SU-DHL-6 (cell line): ENCODE results near the gene CLMN.

Source experiments
- H2AFZ ChIP-seq: fragments of 200-600 bp; sonication (generic); 2 replicates; pipeline ENCODE4 v1.6.1; 2014; ENCODE audit warnings: low read depth, mild to moderate bottlenecking, moderate library complexity, mixed read lengths, antibody characterized with exemption, low read length; ENCODE audit not compliant: severe bottlenecking
- H3F3A ChIP-seq: fragments of 200-600 bp; shearing (Covaris generic); 2 replicates; pipeline ENCODE4 v1.6.0; 2016; ENCODE audit warnings: antibody characterized with exemption, mild to moderate bottlenecking; ENCODE audit not compliant: insufficient read depth
- H3K27ac ChIP-seq: fragments of 200-600 bp; sonication (generic); 2 replicates; pipeline ENCODE4 v1.5.1; 2016; ENCODE audit warnings: low read depth, mild to moderate bottlenecking, low read length, moderate library complexity, mixed read lengths
- H3K27me3 ChIP-seq: fragments of 200-600 bp; sonication (generic), shearing (Covaris generic); 2 replicates; pipeline ENCODE4 v1.6.0; 2014; ENCODE audit warnings: mild to moderate bottlenecking, low read length
- H3K36me3 ChIP-seq: fragments of 200-600 bp; sonication (generic); 2 replicates; pipeline ENCODE4 v1.6.1; 2014; ENCODE audit warnings: mild to moderate bottlenecking, low read length, mixed read lengths
- H3K4me2 ChIP-seq: fragments of 300-600, 200-600 bp; shearing (Covaris generic), sonication (generic); 2 replicates; pipeline ENCODE4 v1.6.0; 2014; ENCODE audit warnings: low read length, low read depth, mild to moderate bottlenecking; ENCODE audit not compliant: poor library complexity, severe bottlenecking
- H3K4me3 ChIP-seq: fragments of 200-600 bp; sonication (generic); 2 replicates; pipeline ENCODE4 v1.5.1; 2014; ENCODE audit warnings: antibody characterized with exemption, low read length, mild to moderate bottlenecking, mixed read lengths; ENCODE audit not compliant: insufficient read depth, poor library complexity, severe bottlenecking
- H3K79me2 ChIP-seq: fragments of 200-600 bp; sonication (generic); 2 replicates; pipeline ENCODE4 v1.6.1; 2014; ENCODE audit warnings: mild to moderate bottlenecking, low read length, moderate library complexity; ENCODE audit not compliant: insufficient read depth
- H3K9ac ChIP-seq: fragments of 200-600 bp; sonication (generic); 2 replicates; pipeline ENCODE4 v1.7.0; 2014; ENCODE audit warnings: mild to moderate bottlenecking, low read length
- H3K9me2 ChIP-seq: fragments of 200-600 bp; sonication (generic); replicated peaks from 2 replicates; pipeline ENCODE4 v1.6.1; 2014; ENCODE audit warnings: low read length; ENCODE audit not compliant: insufficient read depth
- H3K9me3 ChIP-seq: fragments of 200-600 bp; sonication (generic); 2 replicates; pipeline ENCODE4 v1.6.1; 2014; ENCODE audit warnings: low read length, mixed read lengths; ENCODE audit not compliant: insufficient read depth
- H4K20me1 ChIP-seq: fragments of 200-600 bp; sonication (generic); 2 replicates; pipeline ENCODE4 v1.6.1; 2014; ENCODE audit warnings: low read depth, mild to moderate bottlenecking, antibody characterized with exemption, low read length, moderate library complexity, mixed read lengths
- CTCF ChIP-seq: fragments of 200-600 bp; sonication (generic); IDR thresholded peaks from one replicate; pipeline ENCODE4 v1.5.1; 2017; ENCODE audit warnings: antibody characterized with exemption, mild to moderate bottlenecking, low read length, moderate library complexity; ENCODE audit not compliant: insufficient read depth, poor library complexity, severe bottlenecking
- EZH2phosphoT487 ChIP-seq: fragments of 200-600 bp; sonication (generic), shearing (Covaris generic); conservative IDR thresholded peaks from 2 replicates; pipeline ENCODE4 v1.6.1; 2018; ENCODE audit warnings: mild to moderate bottlenecking, antibody characterized with exemption, low read length, moderate library complexity, mixed read lengths

CLMN gene

GRCh38 chr14:95360828-95361227 is 41.1 kb upstream of the CLMN start:
- TF ChIP-seq CTCF (no peak), EZH2phosphoT487 (no peak)
- Histone ChIP-seq H3K79me2 (no peaks in the 10 kb centered on the region), H2AFZ (no peak overlapping the region), H3K36me3 (no peaks in the 10 kb centered on the region), H4K20me1 (no peaks in the 10 kb centered on the region), H3K27ac (no peak overlapping the region), H3K4me2 (no peak overlapping the region), H3K9me3 (no peaks in the 10 kb centered on the region), H3F3A (no peaks in the 10 kb centered on the region), H3K27me3 (no peaks in the 10 kb centered on the region), H3K4me3 (no peak overlapping the region), H3K9ac (no peak overlapping the region), H3K9me2 (no peaks in the 10 kb centered on the region)

GRCh38 chr14:95359994-95360826 is 40.5 kb upstream of the CLMN start:
- Histone ChIP-seq H3K9ac (no peak overlapping the region), H4K20me1 (no peaks in the 10 kb centered on the region), H2AFZ (no peak overlapping the region), H3K4me2 (no peak overlapping the region), H3K9me2 (no peaks in the 10 kb centered on the region), H3K4me3 (no peak overlapping the region), H3K79me2 (no peaks in the 10 kb centered on the region), H3K27ac (no peak overlapping the region), H3K9me3 (no peaks in the 10 kb centered on the region), H3K36me3 (no peaks in the 10 kb centered on the region), H3K27me3 (no peaks in the 10 kb centered on the region), H3F3A (no peaks in the 10 kb centered on the region)
- TF ChIP-seq CTCF (no peak), EZH2phosphoT487 (no peak)

GRCh38 chr14:95356245-95356869 is 36.6 kb upstream of the CLMN start:
- H3K79me2 ChIP-seq, result no peaks in the 10 kb centered on the region
- no peaks in the 10 kb centered on the region for H3K27me3 ChIP-seq
- no peaks in the 10 kb centered on the region for H4K20me1 ChIP-seq
- no peak overlapping the region for H3K9ac ChIP-seq
- H3K4me2 ChIP-seq, result no peak overlapping the region
- TF ChIP-seq CTCF (no peak), EZH2phosphoT487 (no peak)
- H2AFZ ChIP-seq, result no peak overlapping the region
- no peaks in the 10 kb centered on the region for H3F3A ChIP-seq
- H3K27ac ChIP-seq, result no peak overlapping the region
- no peak overlapping the region for H3K4me3 ChIP-seq
- H3K9me3 ChIP-seq, result no peaks in the 10 kb centered on the region
- no peaks in the 10 kb centered on the region for H3K36me3 ChIP-seq
- H3K9me2 ChIP-seq, result no peaks in the 10 kb centered on the region
